HG02981 (cell line): ENCODE data around the gene ZNF519.
"Not testable (repeated sequence)": the region's sequence is repeated elsewhere in the genome, so short reads cannot be mapped to it uniquely, and the experiment has no call there.

Source experiments
- ATAC-seq: cut with Tn5 transposase; IDR thresholded peaks from one replicate; pipeline ENCODE4 v1.9.1; 2021; ENCODE audit warnings: mild to moderate bottlenecking, moderate library complexity; ENCODE audit not compliant: unreplicated experiment

ZNF519 gene

DNA sequence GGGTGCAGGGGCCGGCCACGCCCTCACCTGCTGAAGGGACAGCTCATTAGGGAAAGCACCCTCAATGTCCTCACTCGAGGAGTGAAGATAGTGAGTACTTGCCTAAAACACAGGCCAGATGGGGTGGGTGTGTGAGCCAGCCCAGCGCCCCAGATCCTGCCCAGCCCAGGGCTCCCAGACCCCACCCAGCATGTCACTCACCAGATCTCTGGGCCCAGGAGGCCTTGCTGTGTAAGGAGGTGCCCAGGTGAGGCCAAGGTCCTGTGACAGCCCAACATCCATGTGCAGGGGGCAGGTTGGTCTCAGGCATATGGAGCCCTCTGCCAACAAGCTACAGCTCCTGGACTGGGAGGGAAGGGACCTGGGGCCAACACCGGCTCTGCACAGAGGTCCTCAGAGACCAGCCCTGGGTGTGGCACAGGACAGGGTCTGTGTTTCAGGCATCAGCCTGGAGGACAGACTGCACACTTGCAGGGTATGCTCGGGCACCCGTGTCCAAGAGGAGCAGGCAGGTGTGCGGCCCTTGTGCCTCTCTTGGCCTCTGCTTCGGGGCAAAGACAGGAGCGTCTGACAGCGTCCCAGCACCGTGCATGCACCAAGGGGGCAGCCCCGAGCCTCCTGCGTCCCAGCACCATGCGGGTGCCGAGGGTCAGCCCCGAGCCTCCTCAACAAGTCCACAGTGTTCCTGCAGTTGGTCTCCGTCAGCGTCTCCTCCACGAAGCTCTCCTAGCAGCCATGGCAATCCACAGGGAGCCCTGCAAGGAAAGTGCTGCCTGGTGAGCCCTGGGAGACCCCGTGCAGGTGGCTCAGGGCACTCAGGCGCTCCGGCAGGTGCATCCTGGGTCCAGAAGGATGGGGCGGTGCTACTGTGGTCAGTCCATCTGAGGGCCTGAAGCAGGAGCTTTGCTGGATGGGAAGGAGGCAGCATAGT, 16.0 kb upstream of the ZNF519 start:
- not testable (repeated sequence) for ATAC-seq

DNA sequence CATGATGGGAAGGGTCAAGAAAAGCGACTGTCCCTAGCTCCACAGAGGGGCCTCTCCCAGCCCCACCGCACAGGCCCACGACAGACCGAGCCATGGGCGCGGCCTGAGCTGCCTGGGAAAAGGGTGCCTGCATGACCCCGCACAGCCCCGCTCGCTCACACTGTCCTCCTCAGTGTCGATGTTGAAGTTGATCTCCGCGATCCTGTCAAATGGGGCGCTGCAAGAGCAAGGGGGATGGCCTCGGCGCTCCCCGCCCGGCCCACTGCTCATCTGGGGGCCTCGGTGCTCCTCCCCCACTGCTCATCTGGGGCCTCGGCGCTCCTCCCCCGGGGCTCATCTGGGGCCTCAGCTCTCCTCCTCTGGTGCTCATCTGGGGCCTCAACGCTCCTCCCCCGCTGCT, 14.5 kb upstream of the ZNF519 start:
- not testable (repeated sequence) for ATAC-seq

DNA sequence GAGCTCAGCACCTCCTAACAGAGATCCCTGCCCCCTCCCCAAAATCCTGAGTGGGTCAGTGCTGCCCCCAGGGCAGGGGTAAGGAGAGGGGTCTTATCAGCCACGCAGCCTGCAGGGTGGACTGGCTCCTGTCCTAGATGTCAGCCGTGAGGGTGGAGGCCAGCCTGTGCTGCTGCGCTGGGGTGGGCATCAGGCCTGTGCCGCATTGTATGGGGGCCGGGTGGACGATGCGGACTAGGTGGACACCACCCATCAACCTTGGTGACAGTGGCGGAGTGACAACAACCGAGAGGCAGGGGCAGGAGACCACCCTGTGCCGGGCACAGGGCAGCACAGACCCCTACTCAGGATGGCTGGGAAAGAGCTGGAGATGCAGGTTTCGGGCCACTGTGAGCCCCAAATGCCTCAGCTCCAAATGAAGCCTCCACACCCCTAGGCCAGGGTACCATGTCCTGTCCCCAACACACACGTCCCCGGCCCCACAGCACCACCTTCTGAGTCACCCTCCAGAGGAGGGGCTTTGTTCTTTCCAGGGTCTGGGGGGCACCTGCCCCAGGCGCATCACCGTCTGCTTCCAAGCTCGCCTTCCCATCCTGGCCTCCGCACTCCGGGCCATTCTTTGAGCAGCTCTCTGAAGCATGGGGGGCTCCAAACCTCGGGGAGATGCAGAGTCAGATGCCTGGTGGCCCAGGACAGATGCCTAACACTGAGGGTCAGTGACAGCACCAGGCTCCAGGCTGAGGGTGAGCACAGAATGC, 13.5 kb upstream of the ZNF519 start:
- ATAC-seq: not testable (repeated sequence)

- ATAC-seq: not testable (repeated sequence)
These were observed 12.8 kb upstream of the ZNF519 start for GRCh38 chr18:14145021-14145420.

- no peak for ATAC-seq
These were observed 12.3 kb upstream of the ZNF519 start for GRCh38 chr18:14144628-14144895.

DNA sequence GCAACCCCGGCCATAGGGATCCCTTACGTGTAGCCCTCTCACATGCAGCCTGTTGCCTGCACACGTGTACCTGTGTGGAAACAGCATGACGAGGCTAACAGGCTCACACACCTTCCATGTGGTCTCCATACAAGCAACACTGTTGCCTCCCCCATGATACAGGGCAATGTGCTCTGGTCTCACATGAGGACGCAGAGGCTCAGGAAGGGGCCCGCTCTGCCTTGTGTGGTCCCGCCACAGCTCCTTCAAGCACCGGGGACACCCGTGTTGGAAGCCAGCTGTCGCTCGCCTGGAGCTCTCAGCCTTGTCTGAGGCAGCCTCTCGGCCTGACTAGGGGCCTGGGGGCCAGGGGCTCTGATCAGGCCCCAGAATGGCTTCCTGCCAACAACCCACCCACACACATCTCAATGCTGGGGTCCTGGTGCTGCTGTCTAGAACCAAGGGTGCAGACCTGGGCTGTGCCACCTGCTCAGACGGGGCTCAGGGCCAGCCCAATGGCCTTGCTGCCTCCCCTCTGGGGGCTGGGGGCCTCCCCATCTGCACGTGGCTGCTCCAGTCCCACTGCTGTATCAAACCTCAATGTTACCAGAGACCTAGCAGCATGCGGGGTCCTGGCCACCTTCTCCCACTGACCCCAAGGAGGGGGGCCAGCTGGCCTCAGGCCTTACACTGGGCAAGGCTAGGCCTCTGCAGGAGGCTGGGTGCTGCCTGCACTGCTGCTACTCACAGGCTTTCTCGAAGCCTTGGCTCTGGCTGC, 11.8 kb upstream of the ZNF519 start:
- ATAC-seq: not testable (repeated sequence)

GRCh38 chr18:14143396-14143795, 11.2 kb upstream of the ZNF519 start:
- ATAC-seq: not testable (repeated sequence)

GRCh38 chr18:14142177-14142576, 9.9 kb upstream of the ZNF519 start:
- ATAC-seq: not testable (repeated sequence)

DNA sequence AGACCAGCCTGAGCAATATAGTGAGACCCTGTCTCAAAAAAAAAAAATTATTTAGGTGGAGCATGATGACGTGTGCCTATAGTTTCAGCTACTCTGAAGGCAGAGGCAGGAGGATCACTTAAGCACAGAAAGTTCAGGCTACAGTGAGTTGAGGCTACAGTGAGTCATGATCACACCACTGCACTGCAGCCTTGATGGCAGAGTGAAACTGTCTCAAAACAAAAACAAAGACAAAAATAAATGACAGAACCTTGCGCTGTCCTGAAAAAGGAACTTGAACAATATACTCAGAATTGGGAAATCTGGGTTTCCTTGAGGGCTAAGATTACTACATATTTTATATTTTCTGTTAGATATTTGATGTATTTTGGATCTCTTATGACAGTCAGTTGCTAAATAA, 7.3 kb upstream of the ZNF519 start:
- not testable (repeated sequence) for ATAC-seq

- not testable (repeated sequence) for ATAC-seq
These were observed 5.7 kb upstream of the ZNF519 start for GRCh38 chr18:14137971-14138370.

GRCh38 chr18:14131696-14132270, 452 bp downstream of the ZNF519 start:
- ATAC-seq: peak; percentile 13

DNA sequence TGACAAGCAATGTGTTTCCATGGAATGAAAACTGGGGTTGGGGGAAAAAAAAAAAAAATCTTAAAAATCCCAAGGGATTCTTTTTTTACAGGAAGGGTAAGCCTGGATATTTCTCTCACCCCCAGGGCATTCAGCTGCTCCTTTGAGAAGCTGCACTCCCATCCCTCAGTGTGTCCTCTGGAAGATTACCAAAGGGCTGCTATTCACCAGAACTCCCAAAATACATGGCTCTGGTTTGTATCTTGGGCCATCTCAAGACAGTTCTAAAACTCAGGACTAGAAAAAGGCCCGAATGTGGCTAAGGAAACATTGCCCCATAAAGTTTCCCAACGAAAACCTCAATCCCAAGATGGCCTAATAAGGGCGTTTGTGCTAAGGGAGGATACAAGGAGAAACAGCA, 1.4 kb downstream of the ZNF519 start:
- ATAC-seq: not testable (repeated sequence)

- no peak for ATAC-seq
These were observed 7.5 kb downstream of the ZNF519 start for GRCh38 chr18:14124689-14125088.

- ATAC-seq: no peak
These were observed 10.1 kb downstream of the ZNF519 start for GRCh38 chr18:14122097-14122496.

GRCh38 chr18:14120926-14121325, 11.3 kb downstream of the ZNF519 start:
- no peak for ATAC-seq

GRCh38 chr18:14117606-14118005, 14.6 kb downstream of the ZNF519 start:
- ATAC-seq: no peak

DNA sequence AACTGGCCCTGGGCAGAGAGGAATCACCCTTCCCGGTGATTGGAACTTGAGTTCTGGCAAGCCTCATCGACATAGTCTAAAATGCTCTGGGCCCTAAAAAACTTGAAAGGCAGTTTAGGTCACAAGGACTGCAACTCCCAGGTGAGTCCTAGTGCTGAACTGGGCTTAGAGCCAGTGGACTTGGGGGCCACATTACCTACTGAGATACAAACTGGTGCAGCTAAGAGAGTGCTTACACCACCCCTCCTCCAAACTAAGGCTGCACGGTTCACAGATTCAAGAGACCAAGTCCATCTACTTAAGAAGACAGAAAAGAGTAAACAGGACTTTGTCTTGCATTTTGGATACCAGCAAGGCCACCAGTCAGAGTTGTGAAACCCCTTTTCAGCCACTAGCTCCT, 25.3 kb downstream of the ZNF519 start:
- no peak for ATAC-seq

DNA sequence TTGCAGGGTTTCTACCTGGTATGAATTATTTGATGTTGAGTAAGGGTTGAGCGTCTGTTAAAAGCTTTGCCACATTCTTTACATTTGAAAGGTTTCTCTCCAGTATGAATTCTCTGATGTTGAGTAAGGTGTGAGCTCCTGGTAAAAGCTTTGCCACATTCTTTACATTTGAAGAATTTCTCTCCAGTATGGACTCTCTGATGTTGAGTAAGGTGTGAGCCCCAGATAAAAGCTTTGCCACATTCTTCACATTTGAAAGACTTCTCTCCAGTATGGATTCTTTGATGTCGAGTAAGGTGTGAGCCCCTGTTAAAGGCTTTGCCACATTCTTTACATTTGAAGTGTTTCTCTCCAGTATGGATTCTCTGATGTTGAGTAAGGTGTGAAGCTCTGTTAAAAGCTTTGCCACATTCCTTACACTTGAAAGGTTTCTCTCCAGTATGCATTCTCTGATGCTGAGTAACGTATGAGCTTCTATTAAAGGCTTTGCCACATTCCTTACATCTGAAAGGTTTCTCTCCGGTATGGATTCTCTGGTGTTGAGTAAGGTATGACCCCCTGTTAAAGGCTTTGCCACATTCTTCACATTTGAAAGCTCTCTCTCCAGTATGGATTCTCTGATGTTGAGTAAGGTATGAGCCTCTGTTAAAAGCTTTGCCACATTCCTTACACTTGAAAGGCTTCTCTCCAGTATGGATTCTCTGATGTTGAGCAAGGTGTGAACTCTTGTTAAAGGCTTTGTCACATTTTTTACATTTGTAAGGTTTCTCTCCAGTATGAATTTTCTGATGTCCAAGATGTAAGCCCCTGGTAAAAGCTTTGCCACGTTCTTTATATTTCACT, 27.1 kb downstream of the ZNF519 start:
- no peak for ATAC-seq

GRCh38 chr18:14104201-14104600, 28.0 kb downstream of the ZNF519 start:
- no peak for ATAC-seq
